Measurements from ENCODE around the gene ACSF2. TPM values are rescaled to one million over a fixed set of nuclear protein-coding genes. Genes with fewer than 3 reads are reported as not detected.

The ACSF2 gene
- 100 to 1,000 TPM in 1 of 2 donors, 10 to 100 TPM in 1; 49.0 to 111 TPM for total RNA-seq

GRCh38 chr17:50425682-50426471, at the start of gene ACSF2:
Gene ACSF2 (plus strand): TSS chr17:50426218. CDS start chr17:50426262, 44 bp downstream.
- peaks cover 7% of the 10 kb centered on the region for H3K4me1 ChIP-seq (replicated peaks)
- peak within 1 kb of the TSS; percentile 67 to 68 for H3K4me3 ChIP-seq
- TF ChIP-seq CTCF (IDR thresholded peaks at IDR 0.05) (no peak), POLR2AphosphoS5 (IDR thresholded peaks at IDR 0.05) (peak; percentile 81), POLR2A (IDR thresholded peaks at IDR 0.05) (peak; percentile 93)
- intact Hi-C loops (cut with DNase I), result no loop called here
- under 1% methylated on average over 65 of the region's 70 CpGs for WGBS
- no peaks in the 10 kb centered on the region for H3K9me3 ChIP-seq
- peak within 1 kb of the TSS; percentile 81 to 91 for H3K27ac ChIP-seq
- DNase-seq (ENCODE audit: low spot score), result peak; percentile 87
- H3K36me3 ChIP-seq, result no peaks in the 10 kb centered on the region
- no peaks in the 10 kb centered on the region for H3K27me3 ChIP-seq (replicated peaks; ENCODE audit: insufficient read depth)

GRCh38 chr17:50379351-50380132, 46.5 kb upstream of the ACSF2 start:
- 93% methylated on average over 6 of the region's 6 CpGs for WGBS
- no peak for DNase-seq (ENCODE audit: low spot score)

GRCh38 chr17:50380369-50381259, 45.4 kb upstream of the ACSF2 start:
- no peak for DNase-seq (ENCODE audit: low spot score)
- no peaks in the 10 kb centered on the region for H3K9me3 ChIP-seq
- no peaks in the 10 kb centered on the region for H3K4me1 ChIP-seq (replicated peaks)
- TF ChIP-seq POLR2A (IDR thresholded peaks at IDR 0.05) (no peak), CTCF (IDR thresholded peaks at IDR 0.05) (peak in 1 of 4 experiments; percentile 6), POLR2AphosphoS5 (IDR thresholded peaks at IDR 0.05) (no peak)
- no peaks in the 10 kb centered on the region for H3K27me3 ChIP-seq (replicated peaks; ENCODE audit: insufficient read depth)
- H3K4me3 ChIP-seq, result no peak overlapping the region
- 86% methylated on average over 13 of the region's 13 CpGs for WGBS
- intact Hi-C loops (cut with DNase I), result no loop called here
- H3K27ac ChIP-seq, result no peak overlapping the region
- H3K36me3 ChIP-seq, result peaks cover 0 to 7% of the 10 kb centered on the region in 2 donors

More at GRCh38 chr17:50379351-50380132, 46.5 kb upstream of the ACSF2 start:
- Histone ChIP-seq H3K9me3 (no peaks in the 10 kb centered on the region), H3K4me1 (replicated peaks) (no peaks in the 10 kb centered on the region), H3K27me3 (replicated peaks; ENCODE audit: insufficient read depth) (no peaks in the 10 kb centered on the region), H3K4me3 (no peak overlapping the region), H3K36me3 (peaks cover 0 to 7% of the 10 kb centered on the region in 2 donors), H3K27ac (no peak overlapping the region)
- intact Hi-C loops (cut with DNase I), result no loop called here
- TF ChIP-seq POLR2A (IDR thresholded peaks at IDR 0.05), result no peak
- TF ChIP-seq CTCF (IDR thresholded peaks at IDR 0.05), result no peak
- no peak for TF ChIP-seq POLR2AphosphoS5 (IDR thresholded peaks at IDR 0.05)

GRCh38 chr17:50381260-50381815, 44.7 kb upstream of the ACSF2 start:
- 83% methylated on average over 7 of the region's 7 CpGs for WGBS
- intact Hi-C loops (cut with DNase I), result no loop called here
- DNase-seq (ENCODE audit: low spot score), result no peak
- no peaks in the 10 kb centered on the region for H3K9me3 ChIP-seq
- TF ChIP-seq CTCF (IDR thresholded peaks at IDR 0.05) (no peak), POLR2AphosphoS5 (IDR thresholded peaks at IDR 0.05) (no peak), POLR2A (IDR thresholded peaks at IDR 0.05) (no peak)
- H3K27me3 ChIP-seq (replicated peaks; ENCODE audit: insufficient read depth), result no peaks in the 10 kb centered on the region
- H3K27ac ChIP-seq, result no peak overlapping the region
- H3K4me3 ChIP-seq, result no peak overlapping the region
- H3K4me1 ChIP-seq (replicated peaks), result no peaks in the 10 kb centered on the region
- H3K36me3 ChIP-seq, result peaks cover 0 to 7% of the 10 kb centered on the region in 2 donors
